HG02759 (cell line): ENCODE results near the gene C4orf36.
"Not testable (repeated sequence)": the region's sequence is repeated elsewhere in the genome, so short reads cannot be mapped to it uniquely, and the experiment has no call there.

Experiments used
- ATAC-seq: cut with Tn5 transposase; IDR thresholded peaks from one replicate; pipeline ENCODE4 v1.9.1; 2021; ENCODE audit warnings: mild to moderate bottlenecking, moderate library complexity; ENCODE audit not compliant: unreplicated experiment

C4orf36 gene

DNA sequence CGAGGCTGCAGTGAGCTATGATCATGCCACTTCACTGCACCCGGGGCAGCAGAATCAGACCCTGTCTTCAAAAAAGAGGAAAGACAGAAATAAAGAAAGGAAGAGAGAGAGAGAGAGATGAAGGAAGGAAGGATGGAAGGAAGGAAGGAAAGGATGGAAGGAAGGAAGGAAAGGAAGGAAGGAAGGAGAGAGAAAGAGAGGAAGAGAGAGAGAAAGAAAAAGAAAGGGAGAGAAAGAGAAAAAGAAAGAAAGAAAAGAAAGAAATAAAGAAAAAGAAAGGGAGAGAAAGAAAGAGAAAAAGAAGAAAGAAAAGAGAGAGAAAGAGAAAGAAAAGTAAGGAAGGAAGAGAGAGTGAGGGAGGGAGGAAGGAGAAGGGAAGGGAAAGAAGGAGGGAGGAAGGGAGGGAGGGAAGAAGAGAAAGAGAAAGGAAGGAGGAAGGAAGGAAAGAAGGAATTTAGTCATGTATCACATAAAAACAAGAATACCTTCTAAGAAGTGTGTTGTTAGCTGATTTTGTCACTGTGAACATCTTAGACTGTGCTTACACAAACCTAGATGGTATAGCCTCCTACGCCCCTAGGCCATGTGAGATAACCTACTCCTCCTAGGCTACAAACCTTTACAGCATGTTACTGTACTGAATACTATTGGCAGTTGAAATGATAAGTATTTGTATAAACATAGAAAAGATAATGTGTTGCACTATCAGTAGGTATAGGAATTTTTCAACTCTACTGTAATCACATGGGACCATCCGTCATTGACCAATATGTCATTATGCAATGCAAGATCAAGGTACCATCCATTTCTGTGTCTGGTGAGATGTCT lies 25.2 kb upstream of the C4orf36 start:
- ATAC-seq, result no peak

DNA sequence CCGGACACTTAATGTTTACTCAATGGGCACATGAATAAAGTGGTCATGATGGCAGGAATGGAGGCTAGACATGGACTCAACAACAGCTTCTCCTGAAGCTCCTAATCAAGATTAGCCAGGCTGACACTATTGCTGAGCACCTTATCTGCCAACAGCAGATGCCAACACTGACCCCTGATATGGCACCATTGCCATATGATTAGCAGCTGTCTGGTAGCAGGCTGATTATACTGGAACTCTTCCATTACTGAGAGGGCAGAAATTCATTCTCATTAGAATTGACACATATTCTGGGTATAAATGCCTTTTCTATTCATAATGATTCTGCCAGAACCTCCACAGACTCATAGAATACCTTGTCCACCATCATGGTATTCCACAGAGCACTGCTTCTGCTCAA lies 24.2 kb upstream of the C4orf36 start:
- ATAC-seq, result no peak

DNA sequence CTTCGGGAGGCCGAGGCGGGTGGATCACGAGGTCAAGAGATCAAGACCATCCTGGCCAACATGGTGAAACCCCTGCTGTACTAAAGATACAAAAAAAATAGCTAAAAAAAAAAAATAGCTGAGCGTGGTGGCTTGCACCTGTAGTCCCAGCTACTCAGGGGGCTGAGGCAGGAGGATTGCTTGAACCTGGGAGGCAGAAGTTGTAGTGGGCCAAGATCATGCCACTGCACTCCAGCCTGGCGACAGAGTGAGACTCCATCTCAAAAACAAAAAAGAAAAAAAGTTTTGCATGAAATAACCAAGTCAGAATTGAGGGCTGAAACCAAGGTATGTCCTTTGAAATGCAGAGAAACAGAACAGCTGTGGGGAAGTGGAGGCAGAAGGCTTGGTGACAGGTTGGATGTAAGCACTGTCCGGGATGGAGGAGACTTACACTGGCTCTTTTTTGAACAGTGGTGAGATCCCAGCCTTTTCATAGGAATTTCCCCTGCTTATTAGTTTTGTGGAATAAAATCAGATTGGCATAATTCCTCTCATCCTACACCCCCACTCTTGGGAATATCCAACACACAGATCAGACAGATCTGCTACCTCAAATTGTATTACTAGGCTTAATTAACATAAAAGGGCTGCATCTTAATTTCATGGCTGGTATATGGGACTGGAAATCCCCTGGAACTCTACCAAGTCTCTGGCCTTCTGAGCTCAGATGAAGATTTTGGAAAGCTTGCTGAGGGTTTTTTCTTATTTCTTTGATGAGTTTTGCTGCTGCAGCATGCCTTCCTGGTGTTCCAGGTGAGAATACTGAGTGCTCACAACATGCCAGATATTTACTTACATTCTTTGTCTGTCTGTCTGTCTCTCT lies 18.8 kb upstream of the C4orf36 start:
- ATAC-seq, result no peak

- ATAC-seq, result no peak
These were observed 18.1 kb upstream of the C4orf36 start for GRCh38 chr4:86910369-86910768.

DNA sequence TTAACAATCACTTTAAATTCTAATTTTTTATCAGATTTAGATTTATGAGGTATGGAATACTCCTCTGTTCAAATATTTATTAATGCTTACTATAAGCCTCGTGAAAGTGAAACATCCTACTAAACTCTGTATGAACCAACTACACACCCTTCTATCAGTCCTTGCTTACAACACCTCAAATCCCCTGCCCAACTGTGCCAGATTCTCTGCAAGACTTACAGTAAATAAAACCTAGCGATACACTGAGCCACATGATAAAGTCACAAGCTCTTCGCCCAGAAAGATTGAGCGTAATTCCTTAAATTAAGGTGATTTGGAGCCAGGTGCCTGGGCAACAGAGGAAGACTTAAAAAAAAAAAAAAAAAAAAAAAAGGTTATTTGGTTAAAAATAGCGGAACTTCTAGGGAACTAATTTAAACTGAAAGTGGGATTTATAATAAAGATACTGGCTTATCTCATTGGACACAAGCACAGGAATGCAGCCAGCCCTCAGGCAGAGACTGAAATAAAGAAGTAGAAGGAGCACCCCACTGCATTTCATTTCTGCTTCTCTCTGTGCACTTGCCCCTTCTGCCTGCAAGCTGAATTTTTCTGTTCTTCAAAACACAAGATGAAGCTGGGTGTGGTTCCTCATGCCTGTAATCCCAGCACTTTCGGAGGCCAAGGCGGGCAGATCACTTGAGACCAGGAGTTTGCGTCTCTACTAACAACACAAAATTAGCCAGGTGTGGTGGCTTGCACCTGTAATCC lies 17.5 kb upstream of the C4orf36 start:
- no peak for ATAC-seq

DNA sequence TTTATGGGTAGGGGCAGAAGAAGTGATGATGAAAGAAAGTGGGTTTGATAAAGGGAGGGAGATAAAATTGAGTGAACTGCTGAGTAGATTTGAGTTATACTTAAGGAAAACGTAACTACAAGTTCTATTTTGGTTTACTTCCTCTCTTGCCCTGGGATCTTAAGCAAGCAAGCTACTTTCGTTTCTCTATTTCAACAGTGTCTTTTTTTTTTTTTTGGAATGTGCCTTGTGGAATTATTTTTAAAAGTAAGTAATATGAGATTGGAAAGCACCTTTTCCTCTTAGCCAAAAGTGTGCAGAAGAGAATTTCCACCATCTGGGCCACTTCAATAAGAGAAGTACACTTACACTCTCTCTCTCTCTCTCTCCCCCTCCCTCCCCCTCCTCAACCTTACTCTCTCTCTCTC lies 16.0 kb upstream of the C4orf36 start:
- no peak for ATAC-seq

DNA sequence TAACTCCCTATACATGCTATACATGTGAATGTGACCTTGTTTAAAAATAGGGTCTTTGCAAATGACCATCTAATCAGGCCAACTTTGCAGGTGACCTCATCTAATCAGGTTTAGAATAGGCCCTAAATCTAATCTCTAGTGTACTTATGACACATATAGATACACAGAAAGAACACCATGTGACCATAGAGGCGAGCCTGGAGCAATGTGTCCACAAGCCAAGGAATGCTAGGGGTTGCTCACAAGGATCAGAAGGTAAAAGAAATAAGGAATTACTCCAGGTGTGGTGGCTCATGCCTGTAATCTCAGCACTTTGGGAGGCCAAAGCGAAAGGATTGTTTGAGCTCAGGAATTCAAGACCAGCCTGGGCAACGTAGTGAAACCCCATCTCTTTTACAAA lies 9.6 kb upstream of the C4orf36 start:
- no peak for ATAC-seq

- no peak for ATAC-seq
These were observed 6.3 kb upstream of the C4orf36 start for GRCh38 chr4:86898562-86898961.

- ATAC-seq, result no peak
These were observed 4.4 kb upstream of the C4orf36 start for GRCh38 chr4:86896596-86896995.

GRCh38 chr4:86895692-86896488 lies 3.7 kb upstream of the C4orf36 start:
- ATAC-seq, result no peak

- ATAC-seq, result no peak
These were observed 2.2 kb upstream of the C4orf36 start for GRCh38 chr4:86894455-86894854.

- no peak for ATAC-seq
These were observed 914 bp upstream of the C4orf36 start for GRCh38 chr4:86893136-86893535.

DNA sequence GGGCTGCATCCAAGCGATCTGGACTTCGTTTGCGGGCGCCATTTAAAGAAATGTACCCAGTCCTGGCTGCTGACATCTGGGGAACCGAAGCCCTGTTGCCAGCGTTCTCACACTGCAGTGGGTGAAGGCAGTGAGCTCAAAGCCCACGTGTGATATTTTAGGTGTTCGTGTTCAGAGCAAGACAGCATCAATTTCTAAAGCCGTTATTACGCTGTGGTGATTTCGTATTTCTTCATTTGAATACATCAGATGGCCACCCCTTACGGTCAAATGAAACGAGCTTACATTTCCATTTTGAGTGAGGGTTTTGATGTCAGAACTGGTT lies 376 bp upstream of the C4orf36 start:
- peak; percentile 20 for ATAC-seq

DNA sequence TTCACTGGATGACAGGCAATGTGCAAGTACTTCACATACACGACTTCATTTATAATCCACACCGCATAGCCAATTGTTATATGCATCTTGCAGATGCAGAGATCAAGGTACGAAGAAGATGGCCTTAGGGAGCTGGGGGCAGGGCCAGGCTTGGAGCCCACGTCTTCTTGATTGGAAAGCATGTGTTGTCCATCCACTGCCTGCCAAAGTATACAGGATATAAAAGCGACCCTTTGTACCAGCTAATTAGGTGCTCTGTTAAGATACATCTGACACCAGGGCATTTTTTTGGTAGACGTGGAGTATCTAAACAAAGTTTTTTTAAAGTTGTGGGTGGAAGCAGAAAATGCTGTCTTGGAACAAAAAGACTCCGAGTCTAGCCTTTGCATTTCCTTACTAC lies 1.4 kb downstream of the C4orf36 start:
- no peak for ATAC-seq

DNA sequence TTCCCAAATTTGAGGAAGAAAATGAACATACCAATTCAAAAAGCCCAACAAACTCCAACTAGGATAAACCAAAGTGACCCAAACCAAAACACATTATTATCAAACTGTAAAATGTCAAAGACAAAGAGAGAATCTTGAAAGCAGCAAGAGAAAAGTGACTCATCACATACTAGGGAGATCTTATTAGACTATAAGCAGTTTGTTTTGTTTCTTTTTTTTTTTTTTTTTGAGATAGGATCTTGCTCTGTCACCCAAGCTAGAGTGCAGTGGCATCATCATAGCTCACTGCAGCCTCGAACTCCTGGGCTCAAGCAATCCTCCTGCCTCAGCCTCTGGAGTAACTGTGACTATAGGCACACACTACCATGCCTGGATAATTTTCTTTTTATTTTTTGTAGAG lies 12.6 kb downstream of the C4orf36 start:
- ATAC-seq, result no peak

GRCh38 chr4:86878640-86879039 lies 13.6 kb downstream of the C4orf36 start:
- ATAC-seq, result no peak

GRCh38 chr4:86876894-86877685 lies 15.1 kb downstream of the C4orf36 start:
- no peak for ATAC-seq

- ATAC-seq, result not testable (repeated sequence)
These were observed 16.8 kb downstream of the C4orf36 start for GRCh38 chr4:86875436-86875835.

GRCh38 chr4:86872135-86872534 lies 20.1 kb downstream of the C4orf36 start:
- ATAC-seq, result no peak
